ENCODE results near the gene CPED1.
"Not testable (repeated sequence)": the region's sequence is repeated elsewhere in the genome, so short reads cannot be mapped to it uniquely, and the experiment has no call there.

Gene CPED1

DNA sequence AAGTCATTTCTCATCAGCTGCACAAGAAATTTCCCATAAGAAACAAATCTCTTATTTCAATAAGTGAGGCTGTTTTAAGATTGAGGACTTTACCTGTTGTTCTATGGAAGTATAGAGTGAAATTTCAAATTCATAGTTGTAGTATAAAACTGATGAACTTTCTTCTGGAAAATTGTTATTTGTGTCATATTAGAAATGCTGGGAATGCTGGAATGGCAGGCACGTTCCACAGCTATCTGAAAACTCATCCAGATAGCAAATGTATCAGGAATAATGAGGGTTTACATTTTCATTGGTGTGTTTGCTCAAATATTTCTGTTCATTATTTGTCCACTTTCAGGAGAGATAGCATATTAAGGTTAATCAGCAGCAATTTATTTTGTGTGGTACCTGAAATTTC is 40.8 kb downstream of the CPED1 start:
- TF ChIP-seq, protein P1, sequence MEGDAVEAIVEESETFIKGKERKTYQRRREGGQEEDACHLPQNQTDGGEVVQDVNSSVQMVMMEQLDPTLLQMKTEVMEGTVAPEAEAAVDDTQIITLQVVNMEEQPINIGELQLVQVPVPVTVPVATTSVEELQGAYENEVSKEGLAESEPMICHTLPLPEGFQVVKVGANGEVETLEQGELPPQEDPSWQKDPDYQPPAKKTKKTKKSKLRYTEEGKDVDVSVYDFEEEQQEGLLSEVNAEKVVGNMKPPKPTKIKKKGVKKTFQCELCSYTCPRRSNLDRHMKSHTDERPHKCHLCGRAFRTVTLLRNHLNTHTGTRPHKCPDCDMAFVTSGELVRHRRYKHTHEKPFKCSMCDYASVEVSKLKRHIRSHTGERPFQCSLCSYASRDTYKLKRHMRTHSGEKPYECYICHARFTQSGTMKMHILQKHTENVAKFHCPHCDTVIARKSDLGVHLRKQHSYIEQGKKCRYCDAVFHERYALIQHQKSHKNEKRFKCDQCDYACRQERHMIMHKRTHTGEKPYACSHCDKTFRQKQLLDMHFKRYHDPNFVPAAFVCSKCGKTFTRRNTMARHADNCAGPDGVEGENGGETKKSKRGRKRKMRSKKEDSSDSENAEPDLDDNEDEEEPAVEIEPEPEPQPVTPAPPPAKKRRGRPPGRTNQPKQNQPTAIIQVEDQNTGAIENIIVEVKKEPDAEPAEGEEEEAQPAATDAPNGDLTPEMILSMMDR (IDR thresholded peaks at IDR 0.05; ENCODE audit: low read depth, low read length), result no peak
- no peak for DNase-seq (ENCODE audit: low read depth in 2 of 2)
- H3K4me3 ChIP-seq (replicated peaks in 1 of 2; ENCODE audit: low read depth in 2 of 2, low read length in 2 of 2), result no peak overlapping the region

DNA sequence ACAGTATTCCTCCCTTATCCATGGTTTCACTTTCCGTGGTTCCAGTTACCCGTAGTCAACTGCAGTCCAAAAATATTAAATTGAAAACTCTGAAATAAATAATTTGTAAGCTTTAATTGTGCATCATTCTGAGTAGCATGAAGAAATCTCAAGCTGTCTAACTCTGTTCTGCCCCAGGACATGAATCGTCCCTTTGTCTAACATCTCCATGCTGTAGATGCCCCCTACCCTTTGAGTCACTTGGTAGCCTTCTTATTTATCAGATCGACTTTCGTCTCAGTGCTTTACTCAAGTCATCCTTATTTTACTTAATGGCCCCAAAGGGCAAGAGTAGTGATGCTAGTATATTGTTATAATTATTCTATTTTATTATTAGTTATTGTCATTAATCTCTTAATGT is 41.8 kb downstream of the CPED1 start:
- H3K4me3 ChIP-seq (replicated peaks in 1 of 2; ENCODE audit: low read depth in 2 of 2, low read length in 2 of 2), result no peak overlapping the region
- no peak for DNase-seq (ENCODE audit: low read depth in 2 of 2)
- TF ChIP-seq, protein P1 (IDR thresholded peaks at IDR 0.05; ENCODE audit: low read depth, low read length), result no peak

DNA sequence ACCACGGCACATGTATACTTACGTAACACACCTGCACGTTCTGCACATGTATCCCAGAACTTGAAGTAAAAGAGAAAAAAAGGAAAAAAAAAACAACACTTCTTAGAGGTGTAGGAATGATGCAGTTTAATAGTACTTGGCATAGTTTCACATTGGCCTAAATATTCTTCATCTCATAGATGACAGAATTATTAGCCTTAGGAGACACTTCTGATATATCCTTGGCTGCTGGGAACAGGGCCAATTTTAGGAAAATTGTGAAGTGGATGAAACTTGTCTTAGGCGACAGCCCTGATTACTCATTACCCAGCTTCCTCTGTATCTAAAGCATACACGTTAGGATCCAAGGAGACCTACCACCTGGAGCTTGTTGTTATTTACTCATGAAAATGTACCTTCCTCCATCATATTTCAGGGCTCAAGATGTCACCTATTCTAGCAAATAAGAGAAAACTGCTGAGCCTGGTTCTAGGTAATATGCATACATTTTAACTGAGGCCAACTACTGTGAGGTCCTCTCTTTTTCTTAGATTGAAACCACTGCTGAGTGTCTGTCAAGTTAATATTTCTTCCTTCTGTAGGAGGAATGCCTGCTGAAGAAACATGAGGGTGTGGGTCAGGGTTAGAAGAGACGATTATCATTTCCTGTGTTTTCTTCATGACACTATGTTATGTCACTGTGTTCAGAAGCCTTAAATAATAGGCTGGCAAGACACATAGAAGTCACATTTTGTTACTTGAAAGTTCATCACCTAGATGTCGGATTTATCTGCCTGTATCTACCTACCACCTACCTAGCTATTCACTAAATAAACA is 44.3 kb downstream of the CPED1 start:
- no peak overlapping the region for H3K4me3 ChIP-seq (replicated peaks in 1 of 2; ENCODE audit: low read depth in 2 of 2, low read length in 2 of 2)
- peak in 1 of 2 donors; percentile 43 for DNase-seq (ENCODE audit: low read depth in 2 of 2)
- TF ChIP-seq, protein P1 (IDR thresholded peaks at IDR 0.05; ENCODE audit: low read depth, low read length), result no peak

DNA sequence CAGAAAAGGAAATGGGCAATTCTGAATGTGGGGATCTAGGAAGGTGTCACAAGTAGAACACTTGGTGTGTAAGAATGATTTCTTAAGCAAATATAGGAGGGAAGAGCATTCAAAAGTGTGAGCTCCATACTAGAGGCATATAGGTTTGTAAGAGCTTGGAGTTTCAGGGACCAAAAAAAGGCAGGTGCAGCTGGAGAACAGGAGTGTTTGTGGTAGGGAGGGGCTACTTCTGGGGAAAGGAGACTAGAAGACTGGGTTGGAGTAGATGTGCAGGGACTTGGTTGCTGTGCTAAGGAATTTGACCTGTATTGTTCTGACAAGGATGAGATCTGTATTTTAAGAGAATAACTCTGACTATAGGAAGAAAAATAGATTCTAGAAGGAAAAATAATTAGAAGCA is 46.4 kb downstream of the CPED1 start:
- no peak for DNase-seq (ENCODE audit: low read depth in 2 of 2)
- H3K4me3 ChIP-seq (replicated peaks in 1 of 2; ENCODE audit: low read depth in 2 of 2, low read length in 2 of 2), result no peak overlapping the region
- TF ChIP-seq, protein P1 (IDR thresholded peaks at IDR 0.05; ENCODE audit: low read depth, low read length), result no peak

DNA sequence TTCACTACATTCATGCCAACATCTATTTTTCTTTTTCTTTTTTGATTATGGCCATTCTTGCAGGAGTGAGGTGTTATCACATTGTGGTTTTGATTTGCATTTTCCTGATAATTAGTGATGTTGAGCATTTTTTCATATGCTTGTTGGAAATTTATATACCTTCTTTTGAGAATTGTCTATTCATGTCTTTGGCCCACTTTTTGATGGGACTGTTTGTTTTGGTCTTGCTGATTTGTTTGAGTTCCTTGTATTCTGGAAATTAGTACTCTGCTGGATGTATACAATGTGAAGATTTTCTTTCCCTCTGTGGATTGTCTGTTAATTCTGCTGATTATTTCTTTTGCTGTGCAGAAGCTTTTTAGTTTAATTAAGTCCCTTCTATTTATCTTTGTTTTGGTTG is 48.3 kb downstream of the CPED1 start:
- H3K4me3 ChIP-seq (replicated peaks in 1 of 2; ENCODE audit: low read depth in 2 of 2, low read length in 2 of 2); DNase-seq (ENCODE audit: low read depth in 2 of 2): not testable (repeated sequence)

DNA sequence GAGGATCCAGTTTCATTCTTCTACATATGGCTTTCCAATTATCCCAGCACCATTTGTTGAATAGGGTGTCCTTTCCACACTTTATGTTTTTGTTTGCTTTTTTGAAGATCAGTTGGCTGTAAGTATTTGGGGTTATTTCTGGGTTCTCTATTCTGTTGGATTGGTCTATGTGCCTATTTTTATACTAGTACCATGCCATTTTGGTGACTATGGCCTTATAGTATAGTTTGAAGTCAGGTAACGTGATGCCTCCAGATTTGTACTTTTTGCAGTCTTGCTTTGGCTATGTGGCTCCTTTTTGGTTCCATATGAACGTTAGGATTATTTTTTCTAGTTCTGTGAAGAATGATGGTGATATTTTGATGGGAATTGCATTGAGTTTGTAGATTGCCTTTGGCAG is 48.8 kb downstream of the CPED1 start:
- not testable (repeated sequence) for DNase-seq (ENCODE audit: low read depth in 2 of 2); H3K4me3 ChIP-seq (replicated peaks in 1 of 2; ENCODE audit: low read depth in 2 of 2, low read length in 2 of 2)

DNA sequence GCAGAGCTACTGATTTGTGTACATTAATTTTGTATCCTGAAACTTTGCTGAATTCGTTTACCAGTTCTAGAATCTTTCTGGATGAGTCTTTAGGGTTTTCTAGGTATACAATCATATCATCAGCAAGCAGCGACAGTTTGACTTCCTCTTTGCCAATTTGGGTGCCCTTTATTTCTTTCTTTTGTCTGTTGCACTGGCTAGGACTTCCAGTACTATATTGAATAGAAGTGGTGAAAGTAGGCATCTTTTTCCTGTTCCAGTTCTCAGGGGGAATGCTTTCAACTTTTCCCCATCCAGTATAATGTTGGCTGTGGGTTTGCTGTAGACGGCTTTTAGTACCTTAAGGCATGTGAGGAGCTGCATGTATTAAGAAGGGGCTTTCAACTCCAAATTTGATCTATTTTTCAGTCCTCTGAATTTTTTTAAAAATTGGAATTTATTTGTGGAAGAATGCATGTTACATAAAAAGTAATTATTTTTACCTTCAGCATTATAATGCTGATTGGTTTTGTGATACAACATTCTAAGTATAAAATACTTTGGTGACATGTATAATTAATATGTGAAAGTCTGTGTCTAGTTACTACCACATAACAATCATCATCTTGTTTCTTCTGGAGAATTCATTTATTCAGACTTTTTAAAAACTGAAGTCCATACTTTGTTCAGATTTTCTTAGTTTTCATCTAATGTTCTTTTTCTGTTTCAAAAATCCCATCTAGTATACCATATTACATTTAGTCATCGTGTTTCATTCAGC is 49.6 kb downstream of the CPED1 start:
- TF ChIP-seq, protein P1 (IDR thresholded peaks at IDR 0.05; ENCODE audit: low read depth, low read length), result no peak
- no peak for DNase-seq (ENCODE audit: low read depth in 2 of 2)
- H3K4me3 ChIP-seq (replicated peaks in 1 of 2; ENCODE audit: low read depth in 2 of 2, low read length in 2 of 2), result no peak overlapping the region
